ENCODE data around the gene IGSF22. TPM values are rescaled to one million over a fixed set of nuclear protein-coding genes. Genes with fewer than 3 reads are reported as not detected.
"Not testable (repeated sequence)": the region's sequence is repeated elsewhere in the genome, so short reads cannot be mapped to it uniquely, and the experiment has no call there.

Gene IGSF22
- total and polyA plus RNA-seq, 9 of the 15 experiments (the other 6 are each of a cell fraction or from before 2014, with no cell fraction given): not detected

- peaks cover 4 to 7% of the 10 kb centered on the region in 2 experiments; a peak in 3 of 5 replicates for H3K27me3 ChIP-seq (ENCODE audit: control insufficient read depth in 2 of 2, insufficient read depth in 2 of 2, low read length in 2 of 2)
- no peaks in the 10 kb centered on the region for H3K9me3 ChIP-seq (replicated peaks; ENCODE audit: control insufficient read depth, insufficient read depth, low read depth, low read length)
- no peak overlapping the region for H3K4me3 ChIP-seq
- peaks cover 5 to 6% of the 10 kb centered on the region in 2 experiments for H3K4me1 ChIP-seq (replicated peaks in 1 of 2; ENCODE audit: control insufficient read depth in 2 of 2, insufficient read depth in 2 of 2, low read length in 2 of 2)
- no peaks in the 10 kb centered on the region for H4K20me1 ChIP-seq (replicated peaks; ENCODE audit: control insufficient read depth, insufficient read depth, low read length)
- no peak overlapping the region for H3K9ac ChIP-seq (ENCODE audit: insufficient read depth in 1 of 2, low read depth in 2 of 2, low read length in 2 of 2)
- no peaks in the 10 kb centered on the region for H3K79me2 ChIP-seq (ENCODE audit: control insufficient read depth, insufficient read depth, low read length)
- DNase-seq (ENCODE audit: extremely low read depth in 1 of 4, low spot score in 3 of 4) (no peak), FAIRE-seq (no peak), ATAC-seq (no peak)
- intact Hi-C loops (cut with micrococcal nuclease) (loop anchor here (1.0 kb wide), 1 partner anchor 64 kb away; no protein-coding TSS in a partner anchor), in situ Hi-C loops (cut with MboI) (no loop called here)
- H3K27ac ChIP-seq (ENCODE audit: extremely low read depth, low read depth, low read length): no peak overlapping the region
- no peaks in the 10 kb centered on the region for H3K36me3 ChIP-seq (ENCODE audit: control insufficient read depth, insufficient read depth, low read length)
- H3K4me2 ChIP-seq (ENCODE audit: insufficient read depth, low read length): no peak overlapping the region; the same call in 1 of the 2 replicates
- H2AFZ ChIP-seq (ENCODE audit: low read depth, low read length): no peak overlapping the region
- 69% methylated on average over 4 of the region's 4 CpGs for WGBS (ENCODE audit: insufficient coverage, low coverage, missing lambda C conversion rate)
- TF ChIP-seq YY1 (IDR thresholded peaks at IDR 0.05; ENCODE audit: borderline replicate concordance in 1 of 3, control insufficient read depth in 1 of 3, extremely low read depth in 1 of 3, insufficient read depth in 3 of 3, insufficient read length in 1 of 3, insufficient replicate concordance in 2 of 3, low read depth in 1 of 3, low read length in 2 of 3): no peak
- TF ChIP-seq ERF (CRISPR knock-in tag; IDR thresholded peaks at IDR 0.05): no peak
- no peak for TF ChIP-seq MAFF (IDR thresholded peaks at IDR 0.05; ENCODE audit: low read length)
- no peak for TF ChIP-seq HDAC2 (IDR thresholded peaks at IDR 0.05)
- no peak for TF ChIP-seq MCM5 (IDR thresholded peaks at IDR 0.05; ENCODE audit: low read depth)
- TF ChIP-seq CEBPZ (IDR thresholded peaks at IDR 0.05; ENCODE audit: borderline replicate concordance, low read depth, low read length): no peak
- TF ChIP-seq POLR3A (IDR thresholded peaks at IDR 0.05; ENCODE audit: borderline replicate concordance, extremely low read depth, insufficient read depth, insufficient read length): no peak
- no peak for TF ChIP-seq NCOA4 (IDR thresholded peaks at IDR 0.05; ENCODE audit: partially characterized antibody)
- no peak for TF ChIP-seq THRAP3 (IDR thresholded peaks at IDR 0.05; ENCODE audit: borderline replicate concordance)
- TF ChIP-seq CBX3 (IDR thresholded peaks at IDR 0.05; ENCODE audit: borderline replicate concordance in 1 of 2, low read length in 2 of 2): no peak
- no TSS peak for BruUV-seq (replicated peaks)
- H3K9me1 ChIP-seq (ENCODE audit: control insufficient read depth, insufficient read depth, low read length): no peaks in the 10 kb centered on the region
- ChIA-PET CTCF (ENCODE audit: low intra/inter-chr PET ratio) (no interaction called here), POLR2A (no interaction called here)
Observed at GRCh38 chr11:18668131-18668530, 57.9 kb downstream of the IGSF22 start.

- not testable (repeated sequence) for FAIRE-seq, ATAC-seq
- POLR2A ChIA-PET: interaction anchor here (1.8 kb wide), 1 partner anchor 18 kb away, joined by 3 read pairs; no protein-coding TSS in a partner anchor
Observed at GRCh38 chr11:18665353-18665872, 60.6 kb downstream of the IGSF22 start.

More at GRCh38 chr11:18665353-18665872, 60.6 kb downstream of the IGSF22 start:
- BruUV-seq (replicated peaks); H3K79me2 ChIP-seq (ENCODE audit: control insufficient read depth, insufficient read depth, low read length); H3K9ac ChIP-seq (ENCODE audit: insufficient read depth in 1 of 2, low read depth in 2 of 2, low read length in 2 of 2); H3K36me3 ChIP-seq (ENCODE audit: control insufficient read depth, insufficient read depth, low read length); H3K4me3 ChIP-seq; H3K9me3 ChIP-seq (replicated peaks; ENCODE audit: control insufficient read depth, insufficient read depth, low read depth, low read length); in situ Hi-C loops (cut with MboI); H2AFZ ChIP-seq (ENCODE audit: low read depth, low read length); DNase-seq (ENCODE audit: extremely low read depth in 1 of 4, low spot score in 3 of 4); H3K4me2 ChIP-seq (ENCODE audit: insufficient read depth, low read length); H4K20me1 ChIP-seq (replicated peaks; ENCODE audit: control insufficient read depth, insufficient read depth, low read length); intact Hi-C loops (cut with micrococcal nuclease); H3K4me1 ChIP-seq (replicated peaks in 1 of 2; ENCODE audit: control insufficient read depth in 2 of 2, insufficient read depth in 2 of 2, low read length in 2 of 2); H3K27me3 ChIP-seq (ENCODE audit: control insufficient read depth in 2 of 2, insufficient read depth in 2 of 2, low read length in 2 of 2); H3K9me1 ChIP-seq (ENCODE audit: control insufficient read depth, insufficient read depth, low read length); H3K27ac ChIP-seq (ENCODE audit: extremely low read depth, low read depth, low read length); CTCF ChIA-PET (ENCODE audit: low intra/inter-chr PET ratio): not testable (repeated sequence)
- WGBS (ENCODE audit: insufficient coverage, low coverage, missing lambda C conversion rate): 3% methylated on average over 10 of the region's 10 CpGs

Measured in K562 (cell line).